GM19035 (cell line): ENCODE measurements around the gene ZNF536.

Experiments used
- ATAC-seq: cut with Tn5 transposase; IDR thresholded peaks from one replicate; pipeline ENCODE4 v1.9.1; 2021; ENCODE audit not compliant: unreplicated experiment

The ZNF536 gene

DNA sequence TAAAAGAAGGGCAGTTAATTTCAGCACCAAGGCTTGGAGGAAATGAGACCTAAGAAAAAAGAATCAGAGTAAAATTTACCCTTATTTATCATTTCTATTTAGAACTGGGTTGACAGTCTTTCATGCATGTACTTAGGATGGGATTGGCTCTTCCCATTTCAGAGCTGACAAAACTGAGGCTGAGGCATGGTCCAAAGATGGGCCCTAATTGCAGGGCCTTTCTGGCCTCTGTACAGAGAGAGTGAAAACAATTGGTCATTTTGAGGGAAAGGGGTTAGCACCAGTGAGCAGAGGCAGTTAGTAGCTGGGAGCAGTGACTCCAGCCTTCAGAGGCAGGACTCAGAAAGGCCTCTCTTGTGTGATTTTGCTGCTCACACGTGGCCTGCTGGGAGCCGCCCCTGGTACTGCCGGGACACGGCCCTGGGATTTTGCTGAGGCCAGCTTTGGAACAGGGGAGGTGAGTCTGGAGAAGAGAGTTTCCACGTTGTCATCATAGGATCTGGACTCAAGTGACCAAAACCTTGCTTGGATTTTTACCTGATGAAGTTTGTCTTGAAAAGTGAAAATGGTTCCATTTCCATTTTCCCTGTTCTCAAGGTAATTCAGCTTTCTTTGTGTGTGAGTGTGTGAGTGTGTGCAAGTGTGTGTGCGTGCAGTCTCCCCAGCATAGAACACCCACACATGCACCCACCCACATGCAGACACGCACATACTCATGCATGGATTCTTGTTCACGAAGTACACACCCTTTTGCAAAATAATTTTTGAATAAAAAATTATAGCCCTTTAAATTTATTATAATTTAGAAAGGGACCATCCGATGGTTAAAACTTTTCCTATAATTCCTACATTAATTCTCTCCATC lies at the start of gene ZNF536:
ZNF536 (plus strand) TSS at position 425 of the 865 bp plus-strand sequence. CDS start 71,179 bp downstream, outside the sequence.
- no peak for ATAC-seq

DNA sequence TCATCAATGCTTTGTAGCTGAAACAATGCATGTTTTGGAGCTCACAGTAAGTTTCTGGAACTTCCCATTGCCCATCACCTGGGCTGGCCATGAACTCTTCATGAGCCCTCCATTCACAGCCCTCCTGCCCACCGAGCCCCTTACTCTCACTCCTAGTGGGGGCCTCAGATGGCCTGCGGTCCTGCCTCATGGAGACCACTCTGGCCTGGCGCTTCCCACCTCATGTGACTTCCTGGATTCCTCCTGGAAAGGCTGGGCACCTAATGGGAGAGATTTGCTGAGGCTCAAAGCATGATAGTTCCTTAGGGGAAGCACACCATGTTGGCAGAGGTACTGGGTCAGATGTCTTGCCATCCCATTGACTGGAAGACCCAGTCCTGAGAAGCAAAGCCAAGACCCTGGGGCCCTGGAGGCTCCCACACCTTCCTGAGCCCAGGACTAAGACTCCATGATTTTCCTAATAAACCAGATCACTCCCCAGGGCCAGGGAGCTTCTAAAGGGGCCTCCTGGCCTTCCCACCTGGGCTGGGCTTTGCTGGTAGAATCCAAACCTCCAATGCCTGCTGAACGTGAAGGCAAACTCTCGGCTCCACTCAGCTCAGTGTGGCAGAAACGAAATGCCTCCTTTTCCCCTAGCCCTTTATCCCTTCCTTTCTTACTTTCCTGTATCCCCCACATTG lies 49.4 kb upstream of the ZNF536 start:
- ATAC-seq = no peak

GRCh38 chr19:30323904-30324303 lies 48.3 kb upstream of the ZNF536 start:
- no peak for ATAC-seq

DNA sequence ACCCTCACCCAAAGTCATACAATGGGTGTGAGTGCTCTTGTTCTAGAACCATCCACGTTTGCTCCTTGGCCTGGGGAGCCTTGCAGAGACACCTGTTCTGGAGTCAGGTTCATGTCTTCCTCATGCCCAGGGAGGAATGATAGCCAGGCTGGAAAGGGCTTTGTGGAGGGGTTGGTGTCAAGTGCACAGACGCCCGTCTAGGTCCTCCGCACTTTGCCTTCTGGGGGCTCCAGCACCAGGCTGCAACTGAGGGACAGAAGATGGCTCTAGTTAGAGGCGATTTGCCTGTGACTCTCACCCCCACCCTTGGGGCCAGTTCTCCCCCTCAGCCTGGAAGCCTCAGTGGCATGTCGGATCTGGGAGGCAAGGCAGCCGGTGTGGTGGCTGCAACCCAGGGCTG lies 47.2 kb upstream of the ZNF536 start:
- no peak for ATAC-seq

GRCh38 chr19:30325676-30326392 lies 46.4 kb upstream of the ZNF536 start:
- ATAC-seq = no peak

GRCh38 chr19:30326393-30326710 lies 45.8 kb upstream of the ZNF536 start:
- ATAC-seq = no peak

GRCh38 chr19:30327331-30327730 lies 44.9 kb upstream of the ZNF536 start:
- ATAC-seq = no peak

GRCh38 chr19:30328096-30328495 lies 44.1 kb upstream of the ZNF536 start:
- ATAC-seq = no peak

- ATAC-seq = no peak
Measured at GRCh38 chr19:30330266-30330665, 41.9 kb upstream of the ZNF536 start.

GRCh38 chr19:30332445-30333234 lies 39.5 kb upstream of the ZNF536 start:
- no peak for ATAC-seq

- ATAC-seq = no peak
Measured at GRCh38 chr19:30333291-30334065, 38.7 kb upstream of the ZNF536 start.

- ATAC-seq = no peak
Measured at GRCh38 chr19:30334841-30335240, 37.3 kb upstream of the ZNF536 start.

- ATAC-seq = no peak
Measured at GRCh38 chr19:30335306-30335886, 36.8 kb upstream of the ZNF536 start.

DNA sequence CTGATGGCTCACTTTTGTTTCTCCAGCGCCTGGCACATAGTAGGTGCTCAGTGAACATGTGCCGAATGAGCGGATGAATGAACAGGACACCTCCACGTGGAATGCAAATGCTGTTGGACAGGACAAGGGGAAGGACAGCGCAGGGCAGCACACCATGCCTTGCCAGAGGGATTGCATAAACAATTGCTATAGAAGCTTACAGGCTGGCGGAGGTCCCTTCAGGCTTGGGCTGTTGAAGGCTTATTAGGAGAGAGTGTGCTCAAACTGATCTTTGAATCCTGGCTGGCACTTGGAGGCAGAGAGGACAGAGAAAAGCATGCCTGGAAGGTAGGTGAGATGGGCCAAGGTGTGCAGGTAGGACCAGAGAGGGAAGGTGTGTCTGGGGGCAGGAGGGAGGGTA lies 35.9 kb upstream of the ZNF536 start:
- no peak for ATAC-seq

- ATAC-seq = no peak
Measured at GRCh38 chr19:30338041-30338456, 34.1 kb upstream of the ZNF536 start.

DNA sequence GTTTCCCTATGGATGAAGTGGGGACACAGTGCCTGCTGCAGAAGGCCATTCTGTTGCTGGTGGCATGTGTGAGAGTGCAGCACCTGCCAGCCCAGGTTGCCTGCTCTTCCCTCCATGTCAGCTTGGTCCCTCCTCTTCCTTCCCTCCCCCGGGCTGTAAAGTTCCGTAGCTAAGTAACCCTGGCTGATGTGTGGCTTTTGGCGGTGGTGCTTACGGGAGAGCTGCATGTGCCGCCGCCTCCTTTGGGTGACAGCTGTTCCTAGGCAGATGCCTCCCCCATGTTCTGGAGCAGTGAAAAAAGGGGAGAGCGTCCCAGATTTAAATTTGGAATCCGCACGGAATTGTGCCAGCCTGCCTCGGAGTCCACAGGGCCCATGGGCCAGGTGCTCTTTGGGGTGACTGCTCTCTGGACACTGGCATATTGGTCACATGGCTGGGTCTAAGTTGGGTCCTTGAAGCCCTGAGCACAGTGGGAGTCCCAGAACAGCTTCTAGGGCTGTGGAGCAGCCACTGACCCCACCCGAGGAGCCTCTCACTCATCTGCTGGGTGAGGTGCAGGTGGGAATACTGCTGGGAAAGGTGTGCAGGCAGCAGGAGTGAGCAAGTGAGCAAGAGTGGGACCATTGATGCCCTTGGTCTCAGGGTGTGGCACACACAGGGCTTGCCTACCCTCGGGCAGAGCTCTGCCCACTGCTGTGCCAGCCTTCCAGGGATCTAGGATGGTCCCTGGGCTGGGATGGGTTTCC lies 33.1 kb upstream of the ZNF536 start:
- no peak for ATAC-seq

DNA sequence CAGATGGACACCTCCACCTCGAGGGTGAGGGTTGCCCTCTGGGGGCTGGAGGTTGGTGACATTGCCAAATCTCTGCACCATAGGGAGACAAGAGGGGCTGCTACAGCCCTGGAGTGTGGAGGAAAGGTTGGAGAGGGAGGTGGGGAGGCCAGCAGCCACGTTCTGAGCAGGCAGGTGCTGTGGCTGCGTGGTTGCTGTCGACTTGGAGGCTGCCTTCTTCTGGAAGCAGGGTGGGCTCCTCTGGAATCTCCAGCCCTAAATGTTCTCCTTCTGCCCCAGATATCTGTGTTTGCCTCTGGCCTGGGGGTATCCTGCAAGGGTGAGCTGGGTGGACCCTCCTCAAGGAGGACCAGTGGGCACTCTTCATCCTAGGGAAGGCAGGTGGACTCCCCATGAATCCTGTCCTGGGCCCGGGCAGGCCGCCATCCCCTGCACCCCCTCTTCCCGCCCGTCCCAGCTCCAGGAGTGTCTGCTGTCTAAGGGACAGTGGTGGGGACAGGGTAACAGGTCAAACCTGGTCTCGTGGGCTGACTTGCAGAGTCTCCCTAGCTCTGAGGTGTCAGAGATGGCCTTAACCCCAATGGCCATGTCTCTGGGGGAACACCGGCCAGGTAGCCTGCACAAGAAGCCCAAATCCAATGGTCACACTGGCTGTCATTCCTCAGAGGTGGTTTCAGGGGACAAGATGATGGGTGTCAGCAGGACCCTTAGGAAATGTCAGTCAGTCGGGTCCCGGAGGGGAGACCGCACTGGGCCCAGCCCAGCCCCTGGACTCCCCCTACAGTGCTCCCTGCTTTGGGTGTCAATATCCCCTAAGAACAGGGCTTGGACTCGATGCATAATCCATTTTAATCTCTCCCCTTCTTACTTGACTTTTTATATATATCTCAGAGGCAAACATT lies 32.3 kb upstream of the ZNF536 start:
- no peak for ATAC-seq
